Lung (tissue), 12 donors: ENCODE results near the gene IFT57. TPM values are rescaled to one million over a fixed set of nuclear protein-coding genes. Genes with fewer than 3 reads are reported as not detected.

Source experiments
- ATAC-seq: fragments of 200-7000 bp; cut with Tn5 transposase; one replicate; pipeline ENCODE4 v1.9.1; 2020; ENCODE audit warnings: moderate number of reproducible peaks; ENCODE audit not compliant: insufficient read depth, low FRiP score
- DNase-seq, 3 donors: peaks; one replicate each; pipeline ENCODE4 v3.0.0-alpha.2; 2013 to 2017
- H3K27ac ChIP-seq, 2 donors: one replicate each; pipeline ENCODE4 v1.5.1; 2013; ENCODE audit warnings: mild to moderate bottlenecking in 2 of 2, moderate library complexity in 2 of 2, control low read depth in 1 of 2, inconsistent platforms in 1 of 2, low read depth in 1 of 2, low read length in 1 of 2
- H3K27me3 ChIP-seq, 3 donors: one replicate each; pipeline ENCODE4 v1.5.1; 2013; ENCODE audit warnings: low read length in 2 of 3; ENCODE audit not compliant: control insufficient read depth in 3 of 3, insufficient read depth in 3 of 3
- H3K36me3 ChIP-seq, 4 donors: one replicate each; pipeline ENCODE4 v1.5.1; 2013; ENCODE audit warnings: low read length in 4 of 4, mild to moderate bottlenecking in 1 of 4, moderate library complexity in 1 of 4; ENCODE audit not compliant: control insufficient read depth in 4 of 4, insufficient read depth in 4 of 4
- H3K4me1 ChIP-seq, 5 donors: one replicate each; pipeline ENCODE4 v1.5.1; 2013; ENCODE audit warnings: low read length in 5 of 5, mild to moderate bottlenecking in 2 of 5, moderate library complexity in 1 of 5; ENCODE audit not compliant: control insufficient read depth in 5 of 5, insufficient read depth in 5 of 5
- H3K4me3 ChIP-seq: one replicate; pipeline ENCODE4 v1.5.1; 2013; ENCODE audit warnings: mild to moderate bottlenecking, control low read depth, moderate library complexity
- H3K9ac ChIP-seq, 2 donors: one replicate each; pipeline ENCODE4 v1.5.1; 2013; ENCODE audit warnings: low read length in 2 of 2, control low read depth in 1 of 2; ENCODE audit not compliant: insufficient read depth in 1 of 2
- H3K9me3 ChIP-seq, 4 donors: one replicate each; pipeline ENCODE4 v1.5.1; 2013; ENCODE audit warnings: low read length in 3 of 4, mild to moderate bottlenecking in 1 of 4, moderate library complexity in 1 of 4; ENCODE audit not compliant: control insufficient read depth in 4 of 4, insufficient read depth in 3 of 4
- CTCF ChIP-seq: IDR thresholded peaks from 2 replicates; pipeline ENCODE4 v1.5.1; 2012; ENCODE audit warnings: mild to moderate bottlenecking; ENCODE audit errors: control extremely low read depth, extremely low read depth
- WGBS, 2 donors: extraction: QIAGEN DNeasy Blood & Tissue Kit; methylation state at CpG; one replicate each; pipeline ENCODE4 v1.1.7; 2013; 5-methylcytosine and 5-hydroxymethylcytosine counted together
- polyA plus RNA-seq, 2 donors: library from polyadenylated mRNA; stranded (reverse); fragments of 200-250 nt; gene quantifications; one replicate each; pipeline ENCODE4 v1.2.1, GENCODE V29; 2013
- total RNA-seq, 2 donors: library from RNA; depleted of rRNA in 1 of 2; stranded (reverse); fragments of >200 nt in 1 of 2; gene quantifications; one replicate each; pipeline ENCODE4 v1.2.1, GENCODE V29; 2014 to 2021
- donor health status: control.
- donor health status: control.
- donor health status: Bipolar disorder and iron deficiency.
- donor health status: healthy.
- donor health status: DM: yes; HTN: yes; CAD: no.

IFT57 gene
- total and polyA plus RNA-seq, 4 donors, result 66.1 to 205 (median 129) TPM

DNA sequence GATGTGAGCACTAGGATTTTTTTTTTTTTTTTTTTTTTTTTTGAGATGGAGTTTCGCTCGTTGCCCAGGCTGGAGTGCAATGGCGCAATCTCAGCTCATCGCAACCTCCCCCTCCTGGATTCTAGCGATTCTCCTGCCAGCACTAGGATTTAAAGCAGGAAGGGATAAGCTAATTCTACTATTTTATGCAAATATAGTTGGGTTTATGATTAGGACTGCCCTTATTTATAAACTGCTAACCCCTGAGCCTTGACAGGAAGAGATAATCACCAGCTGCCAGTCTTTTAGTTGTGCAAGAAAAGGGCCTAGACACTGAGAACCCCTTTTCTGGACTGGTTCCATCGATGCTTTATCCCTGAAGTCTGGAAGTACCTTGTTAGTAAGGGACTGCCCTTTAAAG is 36.7 kb downstream of the IFT57 start:
- H3K4me1 ChIP-seq, result peaks cover 0 to 4% (median 0%) of the 10 kb centered on the region in 5 donors
- peaks cover 0 to 3% (median 0%) of the 10 kb centered on the region in 4 donors for H3K9me3 ChIP-seq
- no peak for ATAC-seq
- TF ChIP-seq CTCF, result no peak
- no peaks in the 10 kb centered on the region for H3K27me3 ChIP-seq
- no peak overlapping the region for H3K27ac ChIP-seq
- DNase-seq, result no peak
- WGBS, 2 donors, result 94 to 96% methylated on average over 6 of the region's 6 CpGs
- H3K4me3 ChIP-seq, result no peak overlapping the region
- no peak overlapping the region for H3K9ac ChIP-seq
- peaks cover 0 to 15% (median 8%) of the 10 kb centered on the region in 4 donors for H3K36me3 ChIP-seq

GRCh38 chr3:108184824-108185223 is 37.4 kb downstream of the IFT57 start:
- 99% methylated on average over 3 of the region's 3 CpGs for WGBS, 2 donors
- H3K27ac ChIP-seq, result no peak overlapping the region
- DNase-seq (no peak), ATAC-seq (no peak)
- TF ChIP-seq CTCF, result no peak
- H3K9me3 ChIP-seq, result peaks cover 0 to 3% (median 0%) of the 10 kb centered on the region in 4 donors
- H3K4me1 ChIP-seq, result peaks cover 0 to 4% (median 0%) of the 10 kb centered on the region in 5 donors
- H3K4me3 ChIP-seq, result no peak overlapping the region
- no peaks in the 10 kb centered on the region for H3K27me3 ChIP-seq
- H3K9ac ChIP-seq, result no peak overlapping the region
- H3K36me3 ChIP-seq, result peaks cover 0 to 11% (median 7%) of the 10 kb centered on the region in 4 donors

GRCh38 chr3:108183971-108184370 is 38.3 kb downstream of the IFT57 start:
- no peak for ATAC-seq
- no peak overlapping the region for H3K9ac ChIP-seq
- H3K27me3 ChIP-seq, result no peaks in the 10 kb centered on the region
- H3K4me1 ChIP-seq, result peaks cover 0 to 4% (median 0%) of the 10 kb centered on the region in 5 donors
- DNase-seq, result no peak
- peaks cover 0 to 3% (median 0%) of the 10 kb centered on the region in 4 donors for H3K9me3 ChIP-seq
- no peak for TF ChIP-seq CTCF
- H3K27ac ChIP-seq, result no peak overlapping the region
- H3K36me3 ChIP-seq, result peaks cover 0 to 11% (median 4%) of the 10 kb centered on the region in 4 donors
- no peak overlapping the region for H3K4me3 ChIP-seq
- WGBS, 2 donors, result 93% methylated on average over 2 of the region's 2 CpGs

DNA sequence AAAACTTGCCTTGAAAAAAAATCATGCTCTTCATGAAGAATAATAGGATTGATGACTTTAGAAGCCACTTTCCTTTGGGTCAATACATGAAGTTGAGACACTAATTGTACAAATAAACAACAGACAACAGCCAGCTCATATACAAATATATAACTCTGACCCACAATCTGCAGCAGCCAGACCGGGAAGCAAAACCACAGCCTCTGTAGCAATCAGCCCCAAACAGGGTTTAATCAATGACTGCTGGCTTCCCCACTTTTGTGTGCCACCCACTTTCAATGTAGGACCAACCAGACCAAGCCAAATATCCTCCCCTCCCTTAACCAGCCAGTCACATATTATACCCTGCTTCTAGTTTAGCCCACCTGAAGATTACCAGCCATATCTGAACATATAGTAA is 39.0 kb downstream of the IFT57 start:
- peaks cover 0 to 4% (median 0%) of the 10 kb centered on the region in 5 donors for H3K4me1 ChIP-seq
- no peak overlapping the region for H3K4me3 ChIP-seq
- H3K27ac ChIP-seq, result no peak overlapping the region
- peaks cover 0 to 3% (median 0%) of the 10 kb centered on the region in 4 donors for H3K9me3 ChIP-seq
- TF ChIP-seq CTCF, result no peak
- DNase-seq (no peak), ATAC-seq (no peak)
- 30 to 71% methylated on average over 1 of the region's 1 CpG for WGBS, 2 donors
- peaks cover 0 to 11% (median 4%) of the 10 kb centered on the region in 4 donors for H3K36me3 ChIP-seq
- no peak overlapping the region for H3K9ac ChIP-seq
- H3K27me3 ChIP-seq, result no peaks in the 10 kb centered on the region
